GM23338 (cell line): ENCODE measurements around the gene ADAMTS18. TPM values are rescaled to one million over a fixed set of nuclear protein-coding genes. Genes with fewer than 3 reads are reported as not detected.

Source experiments
- ATAC-seq: fragments of 200-7000 bp; cut with Tn5 transposase; 3 replicates; pipeline ENCODE4 v1.9.1; 2020
- DNase-seq: peaks from one replicate; pipeline ENCODE4 v3.0.0-alpha.2; 2015; ENCODE audit warnings: low spot score
- H2AFZ ChIP-seq: fragments of 200-600 bp; sonication (generic); 2 replicates; pipeline ENCODE4 v1.8.0; 2016; ENCODE audit warnings: antibody characterized with exemption, mild to moderate bottlenecking, moderate library complexity
- H3F3A ChIP-seq: fragments of 200-600 bp; sonication (generic); replicated peaks from 2 replicates; pipeline ENCODE4 v1.8.0; 2017; ENCODE audit warnings: antibody characterized with exemption, mixed run types, low read depth
- H3K27ac ChIP-seq: fragments of 200-600 bp; sonication (generic); 2 replicates; pipeline ENCODE4 v1.6.1; 2016; ENCODE audit warnings: low read depth
- H3K27me3 ChIP-seq: fragments of 200-600 bp; sonication (generic); 2 replicates; pipeline ENCODE4 v1.8.0; 2016; ENCODE audit warnings: mild to moderate bottlenecking, mixed run types, moderate library complexity; ENCODE audit not compliant: insufficient read depth
- H3K36me3 ChIP-seq: fragments of 200-600 bp; sonication (generic); 2 replicates; pipeline ENCODE4 v1.8.0; 2016; ENCODE audit warnings: mild to moderate bottlenecking; ENCODE audit not compliant: insufficient read depth
- H3K4me1 ChIP-seq: fragments of 200-600 bp; sonication (generic); 2 replicates; pipeline ENCODE4 v1.8.0; 2016; ENCODE audit warnings: mild to moderate bottlenecking, moderate library complexity; ENCODE audit not compliant: insufficient read depth
- H3K4me2 ChIP-seq: fragments of 200-600 bp; sonication (generic); 2 replicates; pipeline ENCODE4 v1.7.1; 2017; ENCODE audit warnings: mixed run types
- H3K4me3 ChIP-seq: fragments of 200-600 bp; sonication (generic); 2 replicates; pipeline ENCODE4 v1.6.1; 2016; ENCODE audit warnings: mixed run types
- H3K79me2 ChIP-seq: fragments of 200-600 bp; sonication (generic); replicated peaks from 2 replicates; pipeline ENCODE4 v1.8.0; 2017; ENCODE audit warnings: mild to moderate bottlenecking; ENCODE audit not compliant: insufficient read depth
- H3K9me2 ChIP-seq: fragments of 200-600 bp; sonication (generic); 2 replicates; pipeline ENCODE4 v1.8.0; 2017; ENCODE audit not compliant: insufficient read depth
- H4K20me1 ChIP-seq: fragments of 200-600 bp; sonication (generic); replicated peaks from 2 replicates; pipeline ENCODE4 v1.8.0; 2017; ENCODE audit warnings: mild to moderate bottlenecking; ENCODE audit not compliant: insufficient read depth
- H3K27ac Mint-ChIP-seq: 2 replicates; pipeline ENCODE4 v1.8.0; 2020; ENCODE audit warnings: inconsistent platforms, mild to moderate bottlenecking, moderate library complexity, mixed read lengths
- H3K27me3 Mint-ChIP-seq: 3 replicates; pipeline ENCODE4 v1.8.0; 2022; ENCODE audit warnings: low read depth, mild to moderate bottlenecking, moderate library complexity, mixed read lengths, inconsistent platforms; ENCODE audit not compliant: insufficient read depth, poor library complexity
- H3K36me3 Mint-ChIP-seq: 3 replicates; pipeline ENCODE4 v1.8.0; 2021; ENCODE audit warnings: low read depth, mild to moderate bottlenecking, inconsistent platforms, moderate library complexity, mixed read lengths
- H3K4me1 Mint-ChIP-seq: 3 replicates; pipeline ENCODE4 v1.8.0; 2020; ENCODE audit warnings: mild to moderate bottlenecking, inconsistent platforms, mixed read lengths
- H3K4me3 Mint-ChIP-seq: 3 replicates; pipeline ENCODE4 v1.8.0; 2021; ENCODE audit warnings: moderate library complexity, mild to moderate bottlenecking, inconsistent platforms, mixed read lengths
- H3K9me3 Mint-ChIP-seq: 3 replicates; pipeline ENCODE4 v1.8.0; 2020; ENCODE audit warnings: moderate library complexity, mild to moderate bottlenecking, inconsistent platforms, mixed read lengths
- CREB1 ChIP-seq: fragments of 250-450 bp; sonication (Bioruptor Pico); IDR thresholded peaks from 2 replicates; pipeline ENCODE4 v1.5.0; 2020; ENCODE audit warnings: low read depth, mild to moderate bottlenecking, moderate library complexity
- EZH2 ChIP-seq: fragments of 200-600 bp; sonication (generic); IDR thresholded peaks from one replicate; pipeline ENCODE4 v1.8.0; 2017; ENCODE audit warnings: antibody characterized with exemption, mild to moderate bottlenecking, low read depth; ENCODE audit not compliant: unreplicated experiment
- EZH2phosphoT487 ChIP-seq: fragments of 200-600 bp; sonication (generic); IDR thresholded peaks from one replicate; pipeline ENCODE4 v1.8.1; 2018; ENCODE audit warnings: antibody characterized with exemption; ENCODE audit not compliant: unreplicated experiment
- JUNB ChIP-seq: IDR thresholded peaks from one replicate; pipeline ENCODE4 v1.6.1; 2016; ENCODE audit warnings: antibody characterized with exemption; ENCODE audit not compliant: unreplicated experiment
- NANOG ChIP-seq: IDR thresholded peaks from 2 replicates; pipeline ENCODE4 v1.6.1; 2016; ENCODE audit warnings: antibody characterized with exemption, borderline replicate concordance
- POLR2AphosphoS5 ChIP-seq: IDR thresholded peaks from 2 replicates; pipeline ENCODE4 v1.6.1; 2016; ENCODE audit warnings: antibody characterized with exemption, low read depth
- STAT1 ChIP-seq: IDR thresholded peaks from one replicate; pipeline ENCODE4 v1.6.1; 2016; ENCODE audit warnings: antibody characterized with exemption; ENCODE audit not compliant: unreplicated experiment
- ZNF114 ChIP-seq: fragments of 250-450 bp; sonication (Bioruptor Pico); IDR thresholded peaks from 2 replicates; pipeline ENCODE4 v1.5.0; 2020; ENCODE audit warnings: mild to moderate bottlenecking, moderate library complexity
- ZNF462 ChIP-seq: fragments of 250-450 bp; sonication (Bioruptor Pico); IDR thresholded peaks from 2 replicates; pipeline ENCODE4 v1.5.0; 2020; ENCODE audit warnings: mild to moderate bottlenecking, moderate library complexity
- polyA plus RNA-seq: library from polyadenylated mRNA; unstranded; fragments of >200 nt; fragmentation: Nextera tagmentation; extraction: Ambion mirVana; gene quantifications from 2 replicates; pipeline ENCODE4 v1.2.1, GENCODE V29; 2016
- total RNA-seq: library from RNA; depleted of rRNA; stranded (reverse); fragments of >200 nt; shearing (Covaris generic); gene quantifications from 2 replicates; pipeline ENCODE4 v1.2.3, GENCODE V29; 2014
- TF ChIP-seq, protein P1 (sequence below), 2 experiments: fragments of 200-600 bp in 1 of 2; sonication (generic) in 1 of 2; conservative IDR thresholded peaks; 2 replicates each; pipeline versions ENCODE4 v1.5.1 to v1.6.1; 2016 to 2017; ENCODE audit warnings: antibody characterized with exemption in 2 of 2, low read depth in 2 of 2, mild to moderate bottlenecking in 2 of 2, moderate library complexity in 1 of 2
- TF ChIP-seq, protein P2 (sequence below): IDR thresholded peaks from one replicate; pipeline ENCODE4 v1.6.1; 2018; ENCODE audit warnings: antibody characterized with exemption; ENCODE audit not compliant: unreplicated experiment

ADAMTS18 gene
- total and polyA plus RNA-seq, 2 experiments from 2014 or later = 0.15 to 0.90 TPM

DNA sequence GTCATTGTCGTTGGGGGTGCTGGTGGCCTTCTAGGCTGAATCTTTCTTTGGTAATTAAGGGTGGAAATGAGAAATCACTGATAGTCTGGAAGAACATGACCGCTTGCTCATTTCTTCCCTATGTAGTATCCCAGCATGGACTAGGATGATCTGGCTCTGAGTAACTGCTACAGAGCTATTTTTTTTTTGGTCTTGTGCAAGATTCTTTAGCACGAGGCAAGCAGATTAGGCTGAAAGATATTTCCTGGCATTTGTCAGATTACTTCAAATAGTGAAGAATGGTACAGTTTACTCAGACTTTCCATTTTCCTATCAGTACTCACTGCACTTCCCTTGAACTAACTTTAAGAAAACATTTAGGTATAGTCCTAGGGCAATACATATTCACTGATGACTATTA is 146.6 kb downstream of the ADAMTS18 start:
- Histone ChIP-seq H3K4me2 (no peak overlapping the region), H3K79me2 (no peaks in the 10 kb centered on the region), H4K20me1 (no peaks in the 10 kb centered on the region), H3K27me3 (no peaks in the 10 kb centered on the region), H3K4me1 (no peaks in the 10 kb centered on the region), H3F3A (no peaks in the 10 kb centered on the region), H3K27ac (no peak overlapping the region), H3K9me2 (no peaks in the 10 kb centered on the region), H3K4me3 (no peak overlapping the region), H2AFZ (no peak overlapping the region), H3K36me3 (no peaks in the 10 kb centered on the region)
- H3K27me3 Mint-ChIP-seq = no peaks in the 10 kb centered on the region
- H3K9me3 Mint-ChIP-seq = no peaks in the 10 kb centered on the region
- no peak overlapping the region for H3K27ac Mint-ChIP-seq
- H3K4me1 Mint-ChIP-seq = peaks cover 5% of the 10 kb centered on the region; the same call in 2 of the 3 replicates
- no peak for ATAC-seq
- no peaks in the 10 kb centered on the region for H3K36me3 Mint-ChIP-seq
- TF ChIP-seq JUNB (no peak), POLR2AphosphoS5 (no peak), CREB1 (CRISPR knock-in tag) (no peak), NANOG (no peak), STAT1 (no peak)
- TF ChIP-seq, protein P1, sequence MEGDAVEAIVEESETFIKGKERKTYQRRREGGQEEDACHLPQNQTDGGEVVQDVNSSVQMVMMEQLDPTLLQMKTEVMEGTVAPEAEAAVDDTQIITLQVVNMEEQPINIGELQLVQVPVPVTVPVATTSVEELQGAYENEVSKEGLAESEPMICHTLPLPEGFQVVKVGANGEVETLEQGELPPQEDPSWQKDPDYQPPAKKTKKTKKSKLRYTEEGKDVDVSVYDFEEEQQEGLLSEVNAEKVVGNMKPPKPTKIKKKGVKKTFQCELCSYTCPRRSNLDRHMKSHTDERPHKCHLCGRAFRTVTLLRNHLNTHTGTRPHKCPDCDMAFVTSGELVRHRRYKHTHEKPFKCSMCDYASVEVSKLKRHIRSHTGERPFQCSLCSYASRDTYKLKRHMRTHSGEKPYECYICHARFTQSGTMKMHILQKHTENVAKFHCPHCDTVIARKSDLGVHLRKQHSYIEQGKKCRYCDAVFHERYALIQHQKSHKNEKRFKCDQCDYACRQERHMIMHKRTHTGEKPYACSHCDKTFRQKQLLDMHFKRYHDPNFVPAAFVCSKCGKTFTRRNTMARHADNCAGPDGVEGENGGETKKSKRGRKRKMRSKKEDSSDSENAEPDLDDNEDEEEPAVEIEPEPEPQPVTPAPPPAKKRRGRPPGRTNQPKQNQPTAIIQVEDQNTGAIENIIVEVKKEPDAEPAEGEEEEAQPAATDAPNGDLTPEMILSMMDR (conservative IDR thresholded peaks at IDR 0.05; ENCODE audit: low read depth in 2 of 2) = no peak
- TF ChIP-seq, protein P2, sequence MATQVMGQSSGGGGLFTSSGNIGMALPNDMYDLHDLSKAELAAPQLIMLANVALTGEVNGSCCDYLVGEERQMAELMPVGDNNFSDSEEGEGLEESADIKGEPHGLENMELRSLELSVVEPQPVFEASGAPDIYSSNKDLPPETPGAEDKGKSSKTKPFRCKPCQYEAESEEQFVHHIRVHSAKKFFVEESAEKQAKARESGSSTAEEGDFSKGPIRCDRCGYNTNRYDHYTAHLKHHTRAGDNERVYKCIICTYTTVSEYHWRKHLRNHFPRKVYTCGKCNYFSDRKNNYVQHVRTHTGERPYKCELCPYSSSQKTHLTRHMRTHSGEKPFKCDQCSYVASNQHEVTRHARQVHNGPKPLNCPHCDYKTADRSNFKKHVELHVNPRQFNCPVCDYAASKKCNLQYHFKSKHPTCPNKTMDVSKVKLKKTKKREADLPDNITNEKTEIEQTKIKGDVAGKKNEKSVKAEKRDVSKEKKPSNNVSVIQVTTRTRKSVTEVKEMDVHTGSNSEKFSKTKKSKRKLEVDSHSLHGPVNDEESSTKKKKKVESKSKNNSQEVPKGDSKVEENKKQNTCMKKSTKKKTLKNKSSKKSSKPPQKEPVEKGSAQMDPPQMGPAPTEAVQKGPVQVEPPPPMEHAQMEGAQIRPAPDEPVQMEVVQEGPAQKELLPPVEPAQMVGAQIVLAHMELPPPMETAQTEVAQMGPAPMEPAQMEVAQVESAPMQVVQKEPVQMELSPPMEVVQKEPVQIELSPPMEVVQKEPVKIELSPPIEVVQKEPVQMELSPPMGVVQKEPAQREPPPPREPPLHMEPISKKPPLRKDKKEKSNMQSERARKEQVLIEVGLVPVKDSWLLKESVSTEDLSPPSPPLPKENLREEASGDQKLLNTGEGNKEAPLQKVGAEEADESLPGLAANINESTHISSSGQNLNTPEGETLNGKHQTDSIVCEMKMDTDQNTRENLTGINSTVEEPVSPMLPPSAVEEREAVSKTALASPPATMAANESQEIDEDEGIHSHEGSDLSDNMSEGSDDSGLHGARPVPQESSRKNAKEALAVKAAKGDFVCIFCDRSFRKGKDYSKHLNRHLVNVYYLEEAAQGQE = no peak
- H3K4me3 Mint-ChIP-seq = no peak overlapping the region
- no peak for DNase-seq

DNA sequence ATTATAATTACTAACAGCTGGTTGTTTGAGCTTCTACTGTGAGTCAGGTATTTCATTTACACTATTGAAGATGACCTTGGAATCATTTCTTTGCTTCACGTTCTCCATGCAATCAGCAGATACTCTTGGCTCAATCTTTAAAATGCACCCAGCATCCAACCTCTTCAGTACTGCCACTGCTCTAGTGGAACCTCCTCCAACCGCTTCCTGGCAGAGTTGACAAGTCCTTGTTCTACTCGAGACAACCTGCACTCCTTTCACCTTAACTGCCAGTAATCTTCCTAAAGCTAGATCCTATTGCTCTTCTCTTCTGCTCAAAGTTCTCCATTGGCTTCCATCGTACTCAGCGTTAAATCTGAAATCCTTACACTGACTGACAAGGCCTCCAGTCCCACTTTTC is 149.2 kb downstream of the ADAMTS18 start:
- Mint-ChIP-seq H3K36me3 (no peaks in the 10 kb centered on the region), H3K4me1 (peaks cover 5% of the 10 kb centered on the region; the same call in 2 of the 3 replicates), H3K9me3 (no peaks in the 10 kb centered on the region), H3K27ac (no peak overlapping the region), H3K27me3 (no peaks in the 10 kb centered on the region), H3K4me3 (no peak overlapping the region)
- no peak for ATAC-seq
- Histone ChIP-seq H3K79me2 (no peaks in the 10 kb centered on the region), H3F3A (no peaks in the 10 kb centered on the region), H3K36me3 (no peaks in the 10 kb centered on the region), H3K4me2 (no peak overlapping the region), H3K27me3 (no peaks in the 10 kb centered on the region), H3K4me1 (no peaks in the 10 kb centered on the region), H4K20me1 (no peaks in the 10 kb centered on the region), H3K9me2 (no peaks in the 10 kb centered on the region), H3K27ac (no peak overlapping the region), H2AFZ (no peak overlapping the region), H3K4me3 (no peak overlapping the region)
- DNase-seq = no peak
- TF ChIP-seq ZNF462 (no peak), STAT1 (no peak), NANOG (no peak), ZNF114 (CRISPR knock-in tag) (no peak), EZH2 (no peak), EZH2phosphoT487 (no peak)
